LNCaP clone FGC (cell line): ENCODE data around the gene PKP4.

Experiments
- DNase-seq: peaks from one replicate; pipeline ENCODE4 v3.0.0-alpha.2; 2011; ENCODE audit warnings: low read depth
- H3K4me3 ChIP-seq: 2 replicates; pipeline ENCODE4 v1.5.1; 2011; ENCODE audit warnings: mild to moderate bottlenecking, low read depth, low read length, control low read depth
- CTCF ChIP-seq: IDR thresholded peaks from 2 replicates; pipeline ENCODE4 v1.5.1; 2012; ENCODE audit warnings: mild to moderate bottlenecking; ENCODE audit not compliant: control insufficient read depth, insufficient read depth; ENCODE audit errors: extremely low read depth

PKP4 gene

GRCh38 chr2:158655628-158656027 is 198.9 kb downstream of the PKP4 start:
- no peak for TF ChIP-seq CTCF
- no peak overlapping the region for H3K4me3 ChIP-seq
- DNase-seq, result no peak

- H3K4me3 ChIP-seq, result no peak overlapping the region
- no peak for TF ChIP-seq CTCF
- no peak for DNase-seq
Measured at GRCh38 chr2:158656492-158657229, 199.9 kb downstream of the PKP4 start.

- DNase-seq, result no peak
- TF ChIP-seq CTCF, result no peak
- H3K4me3 ChIP-seq, result no peak overlapping the region
Measured at GRCh38 chr2:158658396-158658795, 201.6 kb downstream of the PKP4 start.

GRCh38 chr2:158659483-158659882 is 202.7 kb downstream of the PKP4 start:
- DNase-seq, result no peak
- H3K4me3 ChIP-seq, result no peak overlapping the region

GRCh38 chr2:158661231-158661630 is 204.5 kb downstream of the PKP4 start:
- no peak for TF ChIP-seq CTCF
- H3K4me3 ChIP-seq, result no peak overlapping the region
- no peak for DNase-seq

More at GRCh38 chr2:158659483-158659882, 202.7 kb downstream of the PKP4 start:
- TF ChIP-seq CTCF, result no peak

GRCh38 chr2:158662421-158662820 is 205.7 kb downstream of the PKP4 start:
- H3K4me3 ChIP-seq, result no peak overlapping the region
- TF ChIP-seq CTCF, result no peak
- DNase-seq, result no peak

GRCh38 chr2:158663796-158664195 is 207.0 kb downstream of the PKP4 start:
- no peak for DNase-seq
- no peak for TF ChIP-seq CTCF
- no peak overlapping the region for H3K4me3 ChIP-seq
